Tibial nerve (tissue), 3 donors: ENCODE measurements around the gene SRPK3.

Experiments
- POLR2A ChIP-seq, 2 donors: fragments of 450-650 bp; IDR thresholded peaks; one replicate each; pipeline ENCODE4 v1.6.1; 2017; ENCODE audit warnings: antibody characterized with exemption in 2 of 2, mild to moderate bottlenecking in 2 of 2, moderate library complexity in 2 of 2
- TF ChIP-seq, protein P1 (sequence below), 5 experiments: fragments of 200-600 bp in 3 of 5; fragments of 450-650 bp in 2 of 5; sonication (generic) in 3 of 5; IDR thresholded peaks; one replicate each; pipeline ENCODE4 v1.5.1; 2016 to 2019; ENCODE audit warnings: antibody characterized with exemption in 5 of 5, mild to moderate bottlenecking in 3 of 5, moderate library complexity in 2 of 5

- TF ChIP-seq, protein P1, sequence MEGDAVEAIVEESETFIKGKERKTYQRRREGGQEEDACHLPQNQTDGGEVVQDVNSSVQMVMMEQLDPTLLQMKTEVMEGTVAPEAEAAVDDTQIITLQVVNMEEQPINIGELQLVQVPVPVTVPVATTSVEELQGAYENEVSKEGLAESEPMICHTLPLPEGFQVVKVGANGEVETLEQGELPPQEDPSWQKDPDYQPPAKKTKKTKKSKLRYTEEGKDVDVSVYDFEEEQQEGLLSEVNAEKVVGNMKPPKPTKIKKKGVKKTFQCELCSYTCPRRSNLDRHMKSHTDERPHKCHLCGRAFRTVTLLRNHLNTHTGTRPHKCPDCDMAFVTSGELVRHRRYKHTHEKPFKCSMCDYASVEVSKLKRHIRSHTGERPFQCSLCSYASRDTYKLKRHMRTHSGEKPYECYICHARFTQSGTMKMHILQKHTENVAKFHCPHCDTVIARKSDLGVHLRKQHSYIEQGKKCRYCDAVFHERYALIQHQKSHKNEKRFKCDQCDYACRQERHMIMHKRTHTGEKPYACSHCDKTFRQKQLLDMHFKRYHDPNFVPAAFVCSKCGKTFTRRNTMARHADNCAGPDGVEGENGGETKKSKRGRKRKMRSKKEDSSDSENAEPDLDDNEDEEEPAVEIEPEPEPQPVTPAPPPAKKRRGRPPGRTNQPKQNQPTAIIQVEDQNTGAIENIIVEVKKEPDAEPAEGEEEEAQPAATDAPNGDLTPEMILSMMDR (IDR thresholded peaks at IDR 0.05): no peak
- no peak for TF ChIP-seq POLR2A (IDR thresholded peaks at IDR 0.05)
These were observed 38.7 kb downstream of the SRPK3 start for GRCh38 chrX:153819384-153820040.
